HepG2 (cell line): Measurements from ENCODE around the gene NEAT1. TPM values are rescaled to one million over a fixed set of nuclear protein-coding genes. Genes with fewer than 3 reads are reported as not detected.
A peak's percentile ranks its signal among the peaks of the same experiment; 100 is the strongest.

Source experiments
- BCL6 ChIP-seq: IDR thresholded peaks from 2 replicates; pipeline ENCODE4 v1.6.1; 2016; ENCODE audit warnings: missing genetic modification reagents, missing compliant biosample characterization
- FOXA1 ChIP-seq, 2 experiments: fragments of 450-650 bp in 1 of 2; sonication (generic) in 1 of 2; formaldehyde crosslinking in 1 of 2; IDR thresholded peaks; 2 replicates each; pipeline versions ENCODE4 v1.4.0 to v1.6.1; 2016 to 2020; ENCODE audit warnings: missing genetic modification reagents in 1 of 2
- FOXJ3 ChIP-seq: sonication (generic); formaldehyde crosslinking; IDR thresholded peaks from 2 replicates; pipeline ENCODE4 v1.4.0; 2020; ENCODE audit warnings: missing genetic modification reagents, mild to moderate bottlenecking, borderline replicate concordance
- FOXO1 ChIP-seq: sonication (generic); formaldehyde crosslinking; IDR thresholded peaks from 2 replicates; pipeline ENCODE4 v1.4.0; 2020; ENCODE audit warnings: missing genetic modification reagents
- MAX ChIP-seq: IDR thresholded peaks from 2 replicates; pipeline ENCODE4 v1.6.1; 2012; ENCODE audit warnings: inconsistent platforms
- MED1 ChIP-seq: sonication (generic); formaldehyde crosslinking; IDR thresholded peaks from 2 replicates; pipeline ENCODE4 v1.4.0; 2020; ENCODE audit warnings: missing genetic modification reagents
- MTA1 ChIP-seq: sonication (generic); formaldehyde crosslinking; IDR thresholded peaks from 2 replicates; pipeline ENCODE4 v1.4.0; 2020; ENCODE audit warnings: missing genetic modification reagents, mild to moderate bottlenecking, borderline replicate concordance
- MYC ChIP-seq: sonication (generic); formaldehyde crosslinking; IDR thresholded peaks from 2 replicates; pipeline ENCODE4 v1.9.0; 2021; ENCODE audit warnings: missing genetic modification reagents, borderline replicate concordance
- MYPOP ChIP-seq: sonication (generic); formaldehyde crosslinking; IDR thresholded peaks from 2 replicates; pipeline ENCODE4 v1.8.1; 2023; ENCODE audit warnings: mild to moderate bottlenecking, moderate library complexity, missing genetic modification reagents
- NFRKB ChIP-seq: fragments of 450-650 bp; IDR thresholded peaks from 2 replicates; pipeline ENCODE4 v1.6.1; 2017
- ONECUT2 ChIP-seq: sonication (generic); formaldehyde crosslinking; IDR thresholded peaks from 2 replicates; pipeline ENCODE4 v1.4.0; 2020; ENCODE audit warnings: missing genetic modification reagents
- SKI ChIP-seq: fragments of 450-650 bp; IDR thresholded peaks from one replicate; pipeline ENCODE4 v1.6.1; 2018; ENCODE audit warnings: mild to moderate bottlenecking; ENCODE audit not compliant: partially characterized antibody
- SRSF9 ChIP-seq: fragments of 200-400 bp; formaldehyde crosslinking; IDR thresholded peaks from 2 replicates; pipeline ENCODE4 v1.6.1; 2018; ENCODE audit warnings: borderline replicate concordance, mild to moderate bottlenecking, low read depth, low read length; ENCODE audit not compliant: insufficient read depth, poor library complexity, severe bottlenecking
- THAP9 ChIP-seq: sonication (generic); formaldehyde crosslinking; IDR thresholded peaks from 2 replicates; pipeline ENCODE4; 2020; ENCODE audit warnings: missing genetic modification reagents, mild to moderate bottlenecking, borderline replicate concordance
- TOE1 ChIP-seq: sonication (generic); formaldehyde crosslinking; IDR thresholded peaks from 2 replicates; pipeline ENCODE4 v1.4.0; 2020; ENCODE audit warnings: mild to moderate bottlenecking, missing genetic modification reagents
- ZFY ChIP-seq: sonication (generic); formaldehyde crosslinking; IDR thresholded peaks from 2 replicates; pipeline ENCODE4 v1.4.0; 2020; ENCODE audit warnings: missing genetic modification reagents
- ZNF224 ChIP-seq: sonication (generic); formaldehyde crosslinking; IDR thresholded peaks from 2 replicates; pipeline ENCODE4 v1.5.0; 2020; ENCODE audit warnings: mild to moderate bottlenecking, missing genetic modification reagents
- ZNF382 ChIP-seq: sonication (generic); formaldehyde crosslinking; IDR thresholded peaks from 2 replicates; pipeline ENCODE4 v1.5.0; 2020; ENCODE audit warnings: missing genetic modification reagents, mild to moderate bottlenecking, borderline replicate concordance
- ZNF44 ChIP-seq: sonication (generic); formaldehyde crosslinking; IDR thresholded peaks from 2 replicates; pipeline ENCODE4 v1.5.1; 2020; ENCODE audit warnings: mild to moderate bottlenecking, missing genetic modification reagents
- ZNF552 ChIP-seq: sonication (generic); formaldehyde crosslinking; IDR thresholded peaks from 2 replicates; pipeline ENCODE4 v1.9.0; 2022; ENCODE audit warnings: missing genetic modification reagents, mild to moderate bottlenecking, borderline replicate concordance
- ZNF572 ChIP-seq: sonication (generic); formaldehyde crosslinking; IDR thresholded peaks from 2 replicates; pipeline ENCODE4 v1.5.1; 2020; ENCODE audit warnings: mild to moderate bottlenecking, missing genetic modification reagents
- ZNF580 ChIP-seq: IDR thresholded peaks from 2 replicates; pipeline ENCODE4 v1.6.1; 2016; ENCODE audit warnings: low read depth, borderline replicate concordance
- ZNF709 ChIP-seq: sonication (generic); formaldehyde crosslinking; IDR thresholded peaks from 2 replicates; pipeline ENCODE4 v1.5.0; 2020; ENCODE audit warnings: mild to moderate bottlenecking, missing genetic modification reagents
- ZNF772 ChIP-seq: sonication (generic); formaldehyde crosslinking; IDR thresholded peaks from 2 replicates; pipeline ENCODE4 v1.5.0; 2020; ENCODE audit warnings: mild to moderate bottlenecking, missing genetic modification reagents
- ZNF883 ChIP-seq: sonication (generic); formaldehyde crosslinking; IDR thresholded peaks from 2 replicates; pipeline ENCODE4 v1.5.1; 2020; ENCODE audit warnings: mild to moderate bottlenecking, missing genetic modification reagents; ENCODE audit errors: not compliant biosample characterization
- polyA plus RNA-seq, 8 experiments: library from polyadenylated mRNA; depleted of rRNA in 3 of 8; stranded (reverse) in 7 of 8; unstranded in 1 of 8; fragments of >200 nt; fragmentation: Illumina TruSeq in 4 of 8; extraction: Trizol in 4 of 8; gene quantifications; 2 replicates each; pipeline versions ENCODE4 v1.2.1 to v1.2.3, GENCODE V29; 2011 to 2016; ENCODE audit warnings: low read depth in 4 of 8, missing spikeins in 1 of 8, mixed read lengths in 1 of 8; ENCODE audit not compliant: insufficient read depth in 1 of 8
- total RNA-seq, 5 experiments: library from RNA; depleted of rRNA; stranded (reverse); fragments of >200 nt; fragmentation: Illumina TruSeq; extraction: Trizol; gene quantifications; 2 replicates each; pipeline ENCODE4 v1.2.3, GENCODE V29; 2016; ENCODE audit warnings: low read depth in 1 of 5

The NEAT1 gene
- total and polyA plus RNA-seq, 2 of the 13 experiments (the other 11 are each of a cell fraction or from before 2014, with no cell fraction given) = 20.5 to 41.2 TPM

GRCh38 chr11:65418681-65419459, 3.7 kb upstream of the NEAT1 start (continued):
- TF ChIP-seq ZNF44 (CRISPR knock-in tag) = peak; percentile 47; the same call in 1 of the 2 replicates
- peak; percentile 97 for TF ChIP-seq MED1 (CRISPR knock-in tag)
- TF ChIP-seq ZFY (CRISPR knock-in tag) = peak; percentile 96
- no peak for TF ChIP-seq ZNF382 (CRISPR knock-in tag)
- peak; percentile 91; the same call in 1 of the 2 replicates for TF ChIP-seq FOXO1 (CRISPR knock-in tag)
- no peak for TF ChIP-seq SRSF9
- TF ChIP-seq MYC (CRISPR knock-in tag) = peak; percentile 61
- peak; percentile 69 for TF ChIP-seq ZNF772
- no peak for TF ChIP-seq ONECUT2 (CRISPR knock-in tag)
- peak; percentile 96 for TF ChIP-seq SKI
- TF ChIP-seq ZNF572 (CRISPR knock-in tag) = no peak
- TF ChIP-seq FOXJ3 = peak; percentile 89
- peak; percentile 87 for TF ChIP-seq BCL6
- TF ChIP-seq FOXA1 (IDR thresholded peaks at IDR 0.05) = peak; percentile 46
- peak; percentile 87 for TF ChIP-seq FOXA1 (CRISPR knock-in tag; IDR thresholded peaks at IDR 0.05)
- peak; percentile 94 for TF ChIP-seq MTA1 (CRISPR knock-in tag)
- TF ChIP-seq THAP9 (CRISPR knock-in tag) = peak; percentile 61; the same call in 1 of the 2 replicates
- no peak for TF ChIP-seq TOE1 (CRISPR knock-in tag)
- TF ChIP-seq ZNF883 (CRISPR knock-in tag) = peak; percentile 43
- TF ChIP-seq MYPOP (CRISPR knock-in tag) = peak; percentile 99
- TF ChIP-seq ZNF580 (CRISPR knock-in tag) = peak; percentile 32; the same call in 1 of the 2 replicates
- TF ChIP-seq ZNF709 (CRISPR knock-in tag) = no peak
- TF ChIP-seq ZNF224 (CRISPR knock-in tag) = 0 out of 2 replicates have a peak, but pooled peaks have one; percentile 78
- no peak for TF ChIP-seq ZNF552
- TF ChIP-seq MAX = no peak
- no peak for TF ChIP-seq NFRKB
